PC-3 (cell line): ENCODE results near the gene GPR83. TPM values are rescaled to one million over a fixed set of nuclear protein-coding genes. Genes with fewer than 3 reads are reported as not detected.

Experiments
- ATAC-seq: fragments of 200-7000 bp; cut with Tn5 transposase; 2 replicates; pipeline ENCODE4 v1.9.1; 2020; ENCODE audit warnings: mild to moderate bottlenecking, moderate library complexity
- BruUV-seq: library from RNA; stranded (reverse); fragments of 400-500 nt; replicated peaks from 2 replicates; lab custom pipeline; 2021; lab: Mats Ljungman, UMichigan
- CTCF ChIA-PET: fragments of 300-600 bp; sonication (Branson Sonifier 250); formaldehyde crosslinking; loops from one replicate; lab custom pipeline; 2022; ENCODE audit warnings: antibody characterized with exemption; lab: Charles Lee
- POLR2A ChIA-PET: fragments of 300-600 bp; sonication (Branson Sonifier 250); formaldehyde crosslinking; loops from one replicate; lab custom pipeline; 2022; ENCODE audit warnings: antibody characterized with exemption; ENCODE audit not compliant: unreplicated experiment; lab: Charles Lee
- DNase-seq: peaks from one replicate; pipeline ENCODE4 v3.0.0-alpha.2; 2015
- H2AFZ ChIP-seq: fragments of 300-600 bp; sonication (generic); 2 replicates; pipeline ENCODE4 v1.6.0; 2016; ENCODE audit warnings: antibody characterized with exemption, low read length
- H3F3A ChIP-seq: fragments of 300-600 bp; sonication (generic); one replicate; pipeline ENCODE4 v1.6.0; 2017; ENCODE audit warnings: antibody characterized with exemption, low read length, control low read depth, mild to moderate bottlenecking; ENCODE audit not compliant: unreplicated experiment
- H3K27ac ChIP-seq: fragments of 300-600 bp; sonication (generic); 2 replicates; pipeline ENCODE4 v1.5.1; 2016; ENCODE audit warnings: mild to moderate bottlenecking, low read length
- H3K27me3 ChIP-seq: fragments of 300-600 bp; sonication (generic); 2 replicates; pipeline ENCODE4 v1.6.1; 2016; ENCODE audit warnings: low read length, mixed read lengths
- H3K36me3 ChIP-seq: fragments of 300-600 bp; sonication (generic); 2 replicates; pipeline ENCODE4 v1.6.1; 2016; ENCODE audit warnings: low read depth, mixed run types, low read length, mixed read lengths
- H3K4me1 ChIP-seq: fragments of 300-600 bp; sonication (generic); 2 replicates; pipeline ENCODE4 v1.5.1; 2016; ENCODE audit warnings: low read length; ENCODE audit not compliant: insufficient read depth
- H3K4me2 ChIP-seq: fragments of 300-600 bp; sonication (generic); 2 replicates; pipeline ENCODE4 v1.6.0; 2016; ENCODE audit warnings: low read length
- H3K4me3 ChIP-seq: fragments of 300-600 bp; sonication (generic); 2 replicates; pipeline ENCODE4 v1.5.1; 2016; ENCODE audit warnings: mild to moderate bottlenecking, low read length, mixed read lengths
- H3K79me2 ChIP-seq: fragments of 300-600 bp; sonication (generic); 2 replicates; pipeline ENCODE4 v1.6.1; 2017; ENCODE audit warnings: low read length, mixed read lengths
- H3K9ac ChIP-seq: fragments of 300-600 bp; sonication (generic); 2 replicates; pipeline ENCODE4 v1.6.0; 2016; ENCODE audit warnings: mild to moderate bottlenecking, low read length
- H3K9me2 ChIP-seq: fragments of 300-600 bp; sonication (generic); replicated peaks from 2 replicates; pipeline ENCODE4 v1.6.1; 2016; ENCODE audit warnings: mixed run types, low read length, mixed read lengths
- H3K9me3 ChIP-seq: fragments of 300-600 bp; sonication (generic); 2 replicates; pipeline ENCODE4 v1.6.1; 2016; ENCODE audit warnings: low read length, mixed read lengths
- H4K20me1 ChIP-seq: fragments of 300-600 bp; sonication (generic); 2 replicates; pipeline ENCODE4 v1.6.1; 2016; ENCODE audit warnings: low read length, mixed read lengths
- CTCF ChIP-seq: fragments of 300-600 bp; sonication (generic); conservative IDR thresholded peaks from 2 replicates; pipeline ENCODE4 v1.5.1; 2017; ENCODE audit warnings: antibody characterized with exemption, low read depth, mild to moderate bottlenecking, low read length
- EZH2 ChIP-seq: fragments of 300-600 bp; sonication (generic); IDR thresholded peaks from one replicate; pipeline ENCODE4 v1.6.1; 2017; ENCODE audit warnings: antibody characterized with exemption, mild to moderate bottlenecking, low read length; ENCODE audit not compliant: unreplicated experiment
- EZH2phosphoT487 ChIP-seq: fragments of 300-600 bp; sonication (generic); IDR thresholded peaks from 2 replicates; pipeline ENCODE4 v1.6.1; 2018; ENCODE audit warnings: mild to moderate bottlenecking, antibody characterized with exemption, low read length, borderline replicate concordance
- intact Hi-C: fragments of 100-400 bp; cut with micrococcal nuclease; formaldehyde crosslinking; loops from 2 replicates; pipeline ENCODE4 v1.9.0; 2023
- total RNA-seq: library from RNA; depleted of rRNA; stranded (reverse); fragments of >200 nt; gene quantifications from 2 replicates; pipeline ENCODE4 v1.2.3, GENCODE V29; 2014

Gene GPR83
- total RNA-seq, 1 experiment from 2014 or later = not detected

- Histone ChIP-seq H3K9ac (no peak overlapping the region), H3K27me3 (no peaks in the 10 kb centered on the region), H3K36me3 (no peaks in the 10 kb centered on the region), H3K79me2 (no peaks in the 10 kb centered on the region), H3K27ac (no peak overlapping the region), H3F3A (no peaks in the 10 kb centered on the region), H3K4me2 (no peak overlapping the region), H3K4me3 (no peak overlapping the region), H3K9me2 (no peaks in the 10 kb centered on the region), H3K9me3 (no peaks in the 10 kb centered on the region), H2AFZ (no peak overlapping the region), H4K20me1 (no peaks in the 10 kb centered on the region), H3K4me1 (peaks cover 2% of the 10 kb centered on the region)
- TF ChIP-seq EZH2phosphoT487 (no peak), EZH2 (no peak), CTCF (no peak)
- no peak for ATAC-seq
- BruUV-seq = no TSS peak
- DNase-seq = no peak
- POLR2A ChIA-PET = no interaction called here
- intact Hi-C loops = no loop called here
- CTCF ChIA-PET = no interaction called here
These were observed 65.2 kb downstream of the GPR83 start for GRCh38 chr11:94336033-94336432.

- intact Hi-C loops = no loop called here
These were observed 68.4 kb downstream of the GPR83 start for GRCh38 chr11:94332814-94333213.

More at GRCh38 chr11:94332814-94333213, 68.4 kb downstream of the GPR83 start:
- DNase-seq (no peak), ATAC-seq (no peak)
- no peaks in the 10 kb centered on the region for H4K20me1 ChIP-seq
- H3K4me3 ChIP-seq = no peak overlapping the region
- no peak overlapping the region for H3K4me2 ChIP-seq
- H3K9me2 ChIP-seq = no peaks in the 10 kb centered on the region
- no peak overlapping the region for H3K9ac ChIP-seq
- no peaks in the 10 kb centered on the region for H3K9me3 ChIP-seq
- no peaks in the 10 kb centered on the region for H3F3A ChIP-seq
- no peaks in the 10 kb centered on the region for H3K36me3 ChIP-seq
- no TSS peak for BruUV-seq
- no peak for TF ChIP-seq EZH2
- TF ChIP-seq EZH2phosphoT487 = no peak
- TF ChIP-seq CTCF = no peak
- H3K27ac ChIP-seq = no peak overlapping the region
- H2AFZ ChIP-seq = no peak overlapping the region
- H3K79me2 ChIP-seq = no peaks in the 10 kb centered on the region
- ChIA-PET POLR2A (no interaction called here), CTCF (no interaction called here)
- peaks cover 9% of the 10 kb centered on the region for H3K4me1 ChIP-seq
- no peaks in the 10 kb centered on the region for H3K27me3 ChIP-seq
